Measurements from ENCODE around the gene SH3RF3.

Gene SH3RF3

DNA sequence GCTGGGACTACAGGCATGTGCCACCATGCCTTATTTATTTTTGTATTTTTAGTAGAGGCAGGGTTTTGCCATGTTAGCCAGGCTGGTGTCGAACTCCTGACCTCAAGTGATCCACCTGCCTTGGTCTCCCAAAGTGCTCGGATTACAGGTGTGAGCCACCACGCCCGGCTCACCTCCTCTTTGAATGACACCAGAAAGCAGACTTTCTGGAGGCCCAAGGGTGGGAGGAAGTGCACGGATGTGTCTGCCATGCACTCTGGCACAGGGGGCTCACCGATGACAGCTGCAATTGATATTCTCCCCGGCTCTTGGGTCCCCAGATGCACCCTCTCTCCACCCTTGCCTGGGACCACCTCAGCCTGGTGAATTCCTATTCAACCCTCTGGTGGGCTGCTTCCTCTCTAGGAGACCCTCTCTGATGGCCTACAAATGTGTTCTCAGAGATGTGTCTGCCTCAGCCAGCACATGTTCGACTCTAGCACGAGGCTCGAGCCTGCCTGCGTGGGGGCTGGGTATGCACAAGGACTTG lies 397.5 kb downstream of the SH3RF3 start:
- Histone ChIP-seq H3K36me3 (ENCODE audit: control insufficient read depth, insufficient read depth, low read length) (no peaks in the 10 kb centered on the region), H3K27me3 (ENCODE audit: control insufficient read depth, insufficient read depth, low read length, poor library complexity, severe bottlenecking) (no peaks in the 10 kb centered on the region)
- WGBS, 2 experiments: 93 to 94% methylated on average over 11 of the region's 11 CpGs

DNA sequence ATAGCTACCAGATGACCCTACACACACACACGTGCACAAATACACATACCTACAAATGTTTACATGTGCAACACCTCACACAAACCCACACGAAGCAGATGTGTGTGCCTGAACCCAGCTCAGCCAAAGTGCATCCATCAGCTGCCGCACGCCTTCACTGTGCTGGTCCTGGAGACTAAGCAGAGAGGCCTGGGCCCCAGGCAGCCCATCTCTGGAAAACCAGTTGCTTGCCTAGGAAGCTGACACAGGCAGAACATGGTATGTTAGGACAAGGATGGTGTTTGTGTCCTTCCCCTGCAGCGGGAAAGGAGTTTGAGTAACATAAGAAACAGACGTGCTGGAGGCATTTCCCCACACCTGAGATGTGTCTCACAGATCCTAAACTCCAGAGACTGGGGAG lies 398.1 kb downstream of the SH3RF3 start:
- H3K27ac ChIP-seq (ENCODE audit: insufficient read depth, low read depth, low read length, poor library complexity, severe bottlenecking): no peak overlapping the region
- no peaks in the 10 kb centered on the region for H3K36me3 ChIP-seq (ENCODE audit: control insufficient read depth, insufficient read depth, low read length)
- H3K4me1 ChIP-seq (ENCODE audit: control insufficient read depth, insufficient read depth, low read length): no peaks in the 10 kb centered on the region
- no peaks in the 10 kb centered on the region for H3K27me3 ChIP-seq (ENCODE audit: control insufficient read depth, insufficient read depth, low read length, poor library complexity, severe bottlenecking)
- no peaks in the 10 kb centered on the region for H3K9me3 ChIP-seq (ENCODE audit: control insufficient read depth, low read length)
- WGBS, 2 experiments: 96 to 97% methylated on average over 6 of the region's 6 CpGs
- H3K4me3 ChIP-seq (ENCODE audit: insufficient read depth, low read depth, low read length): no peak overlapping the region

More for the DNA sequence above, 397.5 kb downstream of the SH3RF3 start:
- Histone ChIP-seq H3K4me3 (ENCODE audit: insufficient read depth, low read depth, low read length) (no peak overlapping the region), H3K4me1 (ENCODE audit: control insufficient read depth, insufficient read depth, low read length) (no peaks in the 10 kb centered on the region), H3K9me3 (ENCODE audit: control insufficient read depth, low read length) (no peaks in the 10 kb centered on the region), H3K27ac (ENCODE audit: insufficient read depth, low read depth, low read length, poor library complexity, severe bottlenecking) (no peak overlapping the region)

DNA sequence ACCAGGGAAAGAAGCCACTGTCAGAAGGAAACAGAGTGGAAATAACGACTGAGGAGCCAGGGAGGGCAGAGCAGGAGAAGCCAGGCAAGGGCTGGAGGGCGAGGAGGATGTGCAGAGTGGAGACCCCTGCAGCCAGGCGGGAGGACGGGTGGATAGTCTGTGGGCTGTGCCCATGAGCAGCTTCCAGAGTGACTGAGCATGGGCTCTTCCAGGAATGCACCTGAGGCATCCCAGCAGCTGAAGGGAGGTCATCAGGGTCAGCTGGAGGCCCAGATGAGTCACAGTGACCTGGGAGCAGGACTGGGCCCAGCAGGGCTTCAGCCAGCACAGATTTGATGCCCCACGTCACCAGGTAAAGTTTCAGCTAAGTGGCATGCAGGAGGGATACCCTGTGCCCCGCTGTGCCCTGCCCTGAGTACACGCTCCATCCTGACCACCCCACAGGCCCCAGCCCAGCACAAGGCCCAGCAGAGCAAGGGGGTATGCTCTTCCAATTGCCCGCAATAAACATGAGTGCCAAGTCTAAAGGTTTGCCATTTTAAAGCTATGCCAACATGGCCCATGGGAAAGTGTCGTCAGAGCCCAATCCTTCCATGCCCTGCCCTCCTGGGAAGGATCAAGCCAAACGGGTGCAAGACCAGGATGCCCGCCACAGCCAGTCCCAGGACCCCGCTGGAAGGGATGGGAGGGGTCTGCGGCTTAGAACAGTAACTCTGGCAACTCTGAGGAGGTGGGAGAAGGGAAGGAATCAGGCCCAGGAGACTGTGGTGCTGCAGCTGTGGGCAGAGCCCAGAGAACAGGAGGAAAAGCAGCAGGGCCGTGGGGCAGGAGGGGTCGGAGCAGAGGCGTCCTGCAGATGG lies 399.1 kb downstream of the SH3RF3 start:
- 91 to 93% methylated on average over 16 of the region's 16 CpGs for WGBS, 2 experiments
- no peaks in the 10 kb centered on the region for H3K4me1 ChIP-seq (ENCODE audit: control insufficient read depth, insufficient read depth, low read length)
- H3K27me3 ChIP-seq (ENCODE audit: control insufficient read depth, insufficient read depth, low read length, poor library complexity, severe bottlenecking): no peaks in the 10 kb centered on the region
- H3K36me3 ChIP-seq (ENCODE audit: control insufficient read depth, insufficient read depth, low read length): no peaks in the 10 kb centered on the region
- no peak overlapping the region for H3K4me3 ChIP-seq (ENCODE audit: insufficient read depth, low read depth, low read length)
- H3K9me3 ChIP-seq (ENCODE audit: control insufficient read depth, low read length): no peaks in the 10 kb centered on the region
- no peak overlapping the region for H3K27ac ChIP-seq (ENCODE audit: insufficient read depth, low read depth, low read length, poor library complexity, severe bottlenecking)

DNA sequence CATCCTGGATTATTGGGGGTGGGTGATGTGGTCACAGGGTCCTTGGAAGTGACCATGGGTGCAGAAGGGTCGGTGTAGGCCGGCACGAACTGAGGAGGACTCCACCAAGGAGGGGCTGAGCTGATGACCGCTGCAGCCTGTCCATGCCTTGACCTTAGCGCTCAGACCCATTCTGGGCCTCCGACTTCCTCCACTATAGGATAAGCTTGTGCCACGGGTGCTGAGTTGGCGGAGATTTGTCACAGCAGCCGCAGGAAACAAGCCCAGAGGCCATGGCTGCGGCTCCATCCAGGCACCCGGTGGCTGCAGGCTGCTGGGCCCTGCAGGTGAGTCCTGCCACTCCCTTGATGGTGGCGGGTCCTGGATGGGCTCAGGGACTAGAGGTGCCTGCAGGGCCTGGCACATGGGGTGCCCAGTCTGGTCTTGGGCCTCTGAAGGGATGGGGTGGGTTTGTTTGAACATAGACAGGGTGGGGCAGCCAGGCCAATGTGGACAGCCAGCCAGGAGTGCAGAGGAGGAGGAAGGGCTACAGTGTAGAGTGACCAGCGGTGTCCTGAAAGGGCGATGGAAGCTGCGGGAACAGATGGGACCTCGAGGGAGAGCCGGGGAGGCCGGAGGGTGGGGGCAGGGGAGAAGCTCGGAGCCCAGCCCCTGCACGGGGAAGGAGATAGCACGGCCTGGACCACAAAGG lies 400.0 kb downstream of the SH3RF3 start:
- Histone ChIP-seq H3K4me3 (ENCODE audit: insufficient read depth, low read depth, low read length) (no peak overlapping the region), H3K4me1 (ENCODE audit: control insufficient read depth, insufficient read depth, low read length) (no peaks in the 10 kb centered on the region), H3K27me3 (ENCODE audit: control insufficient read depth, insufficient read depth, low read length, poor library complexity, severe bottlenecking) (no peaks in the 10 kb centered on the region), H3K36me3 (ENCODE audit: control insufficient read depth, insufficient read depth, low read length) (no peaks in the 10 kb centered on the region), H3K9me3 (ENCODE audit: control insufficient read depth, low read length) (no peaks in the 10 kb centered on the region), H3K27ac (ENCODE audit: insufficient read depth, low read depth, low read length, poor library complexity, severe bottlenecking) (no peak overlapping the region)
- 93 to 95% methylated on average over 21 of the region's 21 CpGs for WGBS, 2 experiments

DNA sequence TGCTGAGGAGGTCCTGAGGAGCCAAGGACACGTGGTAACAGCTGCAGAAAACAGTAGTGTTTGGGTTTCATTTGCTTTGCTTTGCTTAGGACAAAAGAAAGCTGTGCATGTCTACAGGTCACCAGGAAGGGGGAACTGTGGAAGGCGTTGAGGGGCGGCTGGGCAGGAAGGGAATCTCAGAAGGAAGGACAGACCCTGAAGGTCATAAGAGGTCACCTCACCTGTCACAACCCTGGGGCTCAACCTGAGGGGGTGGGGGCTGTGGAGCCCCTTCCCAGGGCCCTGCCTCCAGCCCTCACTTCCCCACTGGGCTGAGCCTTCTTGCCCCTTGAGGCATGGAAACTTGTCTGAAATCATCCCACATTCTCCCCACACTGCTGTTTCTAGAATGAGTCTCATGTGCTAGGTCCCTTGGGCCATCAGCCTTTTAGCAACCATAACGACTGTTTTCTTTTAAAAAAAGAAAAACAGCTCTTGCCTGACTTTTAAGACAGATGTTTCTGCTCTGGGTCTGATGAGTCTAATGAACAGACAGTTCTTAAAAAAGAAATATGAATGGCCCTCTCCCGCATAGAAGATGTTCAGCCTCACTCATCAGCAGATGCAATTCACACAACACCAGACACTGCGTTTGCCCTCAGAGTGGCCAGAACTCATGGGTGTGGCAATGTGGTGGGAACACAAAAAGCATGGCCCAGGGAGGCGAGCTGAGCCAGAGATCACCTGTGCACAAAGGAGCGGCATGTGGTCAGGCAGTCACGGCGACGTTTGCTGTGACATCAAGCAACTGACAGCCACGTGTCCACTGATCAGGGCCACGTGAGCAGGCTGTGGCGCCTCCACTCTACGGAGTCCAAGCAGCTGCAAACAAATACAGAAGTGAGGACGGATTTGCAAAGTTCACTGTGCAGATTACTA lies 400.8 kb downstream of the SH3RF3 start:
- Histone ChIP-seq H3K36me3 (ENCODE audit: control insufficient read depth, insufficient read depth, low read length) (no peaks in the 10 kb centered on the region), H3K27me3 (ENCODE audit: control insufficient read depth, insufficient read depth, low read length, poor library complexity, severe bottlenecking) (no peaks in the 10 kb centered on the region), H3K9me3 (ENCODE audit: control insufficient read depth, low read length) (no peaks in the 10 kb centered on the region), H3K4me1 (ENCODE audit: control insufficient read depth, insufficient read depth, low read length) (no peaks in the 10 kb centered on the region), H3K4me3 (ENCODE audit: insufficient read depth, low read depth, low read length) (no peak overlapping the region), H3K27ac (ENCODE audit: insufficient read depth, low read depth, low read length, poor library complexity, severe bottlenecking) (no peak overlapping the region)
- WGBS, 2 experiments: 93 to 95% methylated on average over 16 of the region's 16 CpGs

- Histone ChIP-seq H3K27me3 (ENCODE audit: control insufficient read depth, insufficient read depth, low read length, poor library complexity, severe bottlenecking) (no peaks in the 10 kb centered on the region), H3K4me3 (ENCODE audit: insufficient read depth, low read depth, low read length) (no peak overlapping the region), H3K9me3 (ENCODE audit: control insufficient read depth, low read length) (no peaks in the 10 kb centered on the region), H3K4me1 (ENCODE audit: control insufficient read depth, insufficient read depth, low read length) (no peaks in the 10 kb centered on the region), H3K27ac (ENCODE audit: insufficient read depth, low read depth, low read length, poor library complexity, severe bottlenecking) (no peak overlapping the region), H3K36me3 (ENCODE audit: control insufficient read depth, insufficient read depth, low read length) (no peaks in the 10 kb centered on the region)
- 85 to 88% methylated on average over 6 of the region's 6 CpGs for WGBS, 2 experiments
Observed at GRCh38 chr2:109530712-109531111, 401.7 kb downstream of the SH3RF3 start.

GRCh38 chr2:109531221-109531620 lies 402.2 kb downstream of the SH3RF3 start:
- WGBS, 2 experiments: 95 to 97% methylated on average over 5 of the region's 5 CpGs
- Histone ChIP-seq H3K4me3 (ENCODE audit: insufficient read depth, low read depth, low read length) (no peak overlapping the region), H3K36me3 (ENCODE audit: control insufficient read depth, insufficient read depth, low read length) (no peaks in the 10 kb centered on the region), H3K9me3 (ENCODE audit: control insufficient read depth, low read length) (no peaks in the 10 kb centered on the region), H3K27me3 (ENCODE audit: control insufficient read depth, insufficient read depth, low read length, poor library complexity, severe bottlenecking) (no peaks in the 10 kb centered on the region), H3K4me1 (ENCODE audit: control insufficient read depth, insufficient read depth, low read length) (no peaks in the 10 kb centered on the region), H3K27ac (ENCODE audit: insufficient read depth, low read depth, low read length, poor library complexity, severe bottlenecking) (no peak overlapping the region)

GRCh38 chr2:109531896-109532727 lies 403.1 kb downstream of the SH3RF3 start:
- 91 to 94% methylated on average over 10 of the region's 10 CpGs for WGBS, 2 experiments
- Histone ChIP-seq H3K27me3 (ENCODE audit: control insufficient read depth, insufficient read depth, low read length, poor library complexity, severe bottlenecking) (no peaks in the 10 kb centered on the region), H3K27ac (ENCODE audit: insufficient read depth, low read depth, low read length, poor library complexity, severe bottlenecking) (no peak overlapping the region), H3K36me3 (ENCODE audit: control insufficient read depth, insufficient read depth, low read length) (no peaks in the 10 kb centered on the region), H3K4me3 (ENCODE audit: insufficient read depth, low read depth, low read length) (no peak overlapping the region), H3K4me1 (ENCODE audit: control insufficient read depth, insufficient read depth, low read length) (no peaks in the 10 kb centered on the region), H3K9me3 (ENCODE audit: control insufficient read depth, low read length) (no peaks in the 10 kb centered on the region)

GRCh38 chr2:109532728-109533076 lies 403.7 kb downstream of the SH3RF3 start:
- H3K27me3 ChIP-seq (ENCODE audit: control insufficient read depth, insufficient read depth, low read length, poor library complexity, severe bottlenecking): no peaks in the 10 kb centered on the region
- 91 to 97% methylated on average over 5 of the region's 5 CpGs for WGBS, 2 experiments
- H3K36me3 ChIP-seq (ENCODE audit: control insufficient read depth, insufficient read depth, low read length): no peaks in the 10 kb centered on the region
- no peaks in the 10 kb centered on the region for H3K9me3 ChIP-seq (ENCODE audit: control insufficient read depth, low read length)
- H3K4me3 ChIP-seq (ENCODE audit: insufficient read depth, low read depth, low read length): no peak overlapping the region
- H3K4me1 ChIP-seq (ENCODE audit: control insufficient read depth, insufficient read depth, low read length): no peaks in the 10 kb centered on the region
- no peak overlapping the region for H3K27ac ChIP-seq (ENCODE audit: insufficient read depth, low read depth, low read length, poor library complexity, severe bottlenecking)
